ENCODE data around the gene P3H2. TPM values are rescaled to one million over a fixed set of nuclear protein-coding genes. Genes with fewer than 3 reads are reported as not detected.

Gene P3H2
- 6.4 and 7.3 TPM in 2 replicates for total RNA-seq

GRCh38 chr3:190120269-190121060, at the start of gene P3H2:
Gene P3H2 (minus strand): TSS chr3:190120897. CDS start chr3:190120731, 166 bp downstream.

Other genes starting within 250 kb of the P3H2 start
- 0.59 and 0.84 TPM in 2 replicates for gene CLDN1, start 201.5 kb upstream of the P3H2 start, total RNA-seq

All from bronchus fibroblast of lung (primary cell).